GM21786 (cell line): ENCODE results near the gene CDH22.

Experiments
- ATAC-seq: cut with Tn5 transposase; IDR thresholded peaks from one replicate; pipeline ENCODE4 v1.9.1; 2021; ENCODE audit not compliant: unreplicated experiment

Gene CDH22

DNA sequence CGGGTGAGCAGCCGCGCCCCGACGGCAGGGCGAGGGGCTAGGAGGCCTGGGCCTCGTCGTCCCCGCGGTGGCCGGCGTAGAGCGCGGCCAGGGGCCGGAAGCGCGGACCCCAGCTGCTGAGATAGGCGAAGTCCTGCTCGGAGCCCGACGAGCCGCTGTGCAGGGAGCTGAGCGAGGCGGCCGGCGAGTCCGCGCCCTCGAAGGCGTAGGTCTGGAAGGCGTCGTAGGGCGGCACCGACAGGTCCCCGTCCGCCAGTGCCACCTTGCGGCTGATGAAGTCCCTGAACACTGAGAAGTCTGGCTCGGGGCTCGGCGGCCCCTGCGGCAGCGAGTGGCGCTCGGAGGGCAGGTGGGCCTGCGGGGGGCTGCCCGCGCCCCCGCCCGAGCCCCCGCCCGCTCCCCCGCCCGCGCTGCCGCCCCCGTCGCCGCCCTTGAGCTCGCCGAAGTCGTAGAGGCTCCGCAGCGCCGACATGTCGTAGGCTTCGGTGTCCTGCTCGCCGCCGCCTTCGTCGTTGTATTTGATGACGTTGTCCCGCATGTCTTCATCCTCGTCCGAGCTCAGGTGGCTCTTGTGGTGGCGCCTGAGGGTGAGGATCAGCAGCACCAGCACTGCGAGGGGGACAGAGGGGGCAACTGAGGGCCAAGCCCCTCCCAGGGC, 133.7 kb downstream of the CDH22 start:
- no peak for ATAC-seq

DNA sequence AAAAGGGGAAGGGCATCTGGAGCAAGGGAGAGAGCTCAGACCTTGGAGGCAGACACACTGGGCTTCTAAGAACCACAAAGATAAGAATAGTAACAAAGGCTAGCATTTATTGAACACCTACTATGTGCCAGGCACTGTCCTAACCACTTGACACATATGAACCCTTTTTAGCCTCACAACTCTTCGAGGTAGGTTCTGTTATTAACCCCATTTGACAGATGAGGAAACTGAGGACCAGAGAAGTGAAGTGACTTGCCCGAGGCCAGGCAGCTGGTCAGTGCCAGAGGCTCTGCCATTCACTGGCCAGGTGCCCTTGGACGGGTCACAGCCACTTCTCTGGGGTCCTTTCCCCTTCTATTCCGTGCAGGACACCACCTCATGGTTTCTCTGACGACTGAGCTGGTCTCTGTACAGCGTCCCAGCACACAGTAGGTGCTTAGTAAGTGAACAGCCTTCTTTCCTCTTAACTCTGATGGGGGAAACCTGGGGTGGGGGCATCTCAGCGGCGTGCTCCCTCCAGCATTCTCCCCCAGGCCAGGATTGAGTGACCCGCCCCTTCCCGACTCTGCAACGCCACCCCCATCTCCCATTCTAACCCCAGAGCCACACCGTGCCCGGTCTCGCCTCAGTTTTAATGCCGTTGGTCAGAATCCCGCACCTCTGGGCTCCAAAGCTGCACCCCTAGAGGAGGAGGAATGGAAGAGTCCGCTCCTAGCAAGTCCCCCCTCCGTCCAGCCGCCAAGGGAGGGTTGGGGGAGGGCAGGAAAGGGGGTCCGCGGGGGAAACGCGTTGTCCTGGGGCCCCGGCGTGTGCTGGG, 134.4 kb downstream of the CDH22 start:
- ATAC-seq, result no peak

DNA sequence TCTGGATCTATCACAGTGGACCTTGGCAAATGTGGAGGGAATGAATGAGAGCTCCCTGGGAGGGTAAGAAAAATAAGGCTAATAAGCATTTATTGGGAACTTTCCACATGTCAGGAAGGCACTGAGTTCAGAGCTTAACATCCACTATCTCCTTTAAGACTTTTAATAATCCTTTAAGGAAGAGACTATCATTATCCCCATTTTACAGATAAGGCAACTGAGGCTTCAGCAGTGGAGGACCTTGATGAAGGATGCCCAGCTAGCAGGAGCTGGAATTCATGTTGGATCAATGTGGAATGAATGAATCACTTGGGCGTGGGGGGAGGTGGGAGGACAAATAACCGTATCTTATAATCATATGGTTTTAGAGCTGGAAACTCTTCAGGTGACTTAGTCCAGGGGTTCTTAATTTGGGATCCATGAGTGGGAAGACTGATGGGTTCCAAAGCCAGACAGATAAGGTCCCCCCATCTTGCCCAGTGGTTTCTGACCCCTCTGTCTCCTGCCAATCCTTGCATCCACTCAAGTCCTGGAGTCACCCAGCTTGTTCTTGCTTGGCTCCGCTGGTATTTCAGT, 135.2 kb downstream of the CDH22 start:
- no peak for ATAC-seq

DNA sequence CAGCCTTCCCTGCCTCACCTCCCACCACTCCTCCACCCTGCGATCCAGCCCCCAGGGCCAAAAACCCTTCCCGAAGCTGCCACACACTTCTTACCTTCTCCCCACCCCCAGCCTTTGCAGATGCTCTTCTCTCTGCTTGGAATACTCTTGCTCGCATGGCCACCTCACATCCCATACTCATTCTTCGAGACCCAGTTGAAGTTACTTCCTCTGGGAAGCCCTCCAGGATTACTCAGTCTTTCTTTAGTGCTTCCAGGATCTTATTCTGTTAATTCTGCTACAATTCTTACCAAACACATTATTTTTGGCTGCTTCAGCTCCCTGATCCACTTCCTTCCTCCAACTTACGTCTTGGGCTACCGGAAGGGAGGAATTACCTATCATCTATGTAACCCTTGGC, 135.8 kb downstream of the CDH22 start:
- no peak for ATAC-seq

DNA sequence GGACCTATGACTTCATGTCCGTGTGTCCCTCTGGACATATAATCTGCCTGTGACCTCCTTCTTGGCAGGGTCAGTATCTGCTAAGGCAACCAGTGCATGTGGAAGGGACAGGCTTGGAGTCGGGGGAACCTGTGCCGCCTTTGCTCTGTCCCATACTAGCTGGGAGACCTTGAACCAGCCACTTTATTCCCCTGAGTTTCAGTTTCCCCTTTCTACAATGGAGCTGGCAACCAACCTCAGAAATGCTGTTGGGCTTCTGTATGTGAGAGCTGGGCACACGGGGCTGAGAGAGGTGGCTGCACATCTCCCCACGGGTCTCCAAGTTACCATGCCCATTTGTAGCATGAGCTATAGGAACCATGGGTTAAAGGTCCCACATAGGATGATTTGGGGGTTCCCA, 136.4 kb downstream of the CDH22 start:
- ATAC-seq, result no peak

DNA sequence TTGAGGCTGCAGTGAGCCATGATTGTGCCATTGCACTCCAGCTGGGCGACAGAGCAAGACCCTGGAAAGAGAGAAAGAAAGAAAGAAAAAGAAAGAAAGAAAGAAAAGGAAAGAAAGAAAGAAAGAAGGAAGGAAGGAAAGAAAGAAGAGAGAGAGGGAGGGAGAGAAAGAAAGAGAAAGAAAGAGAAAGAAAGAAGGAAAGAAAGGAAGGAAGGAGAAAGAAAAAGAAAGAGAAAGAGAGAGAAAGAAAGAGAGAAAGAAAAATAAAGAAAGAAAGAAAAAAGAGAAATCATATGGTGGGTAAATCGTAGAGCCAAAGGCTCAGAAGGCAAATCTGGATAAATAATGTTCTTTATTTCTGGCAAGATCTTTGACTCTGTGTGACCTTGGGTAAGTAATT, 136.8 kb downstream of the CDH22 start:
- no peak for ATAC-seq

DNA sequence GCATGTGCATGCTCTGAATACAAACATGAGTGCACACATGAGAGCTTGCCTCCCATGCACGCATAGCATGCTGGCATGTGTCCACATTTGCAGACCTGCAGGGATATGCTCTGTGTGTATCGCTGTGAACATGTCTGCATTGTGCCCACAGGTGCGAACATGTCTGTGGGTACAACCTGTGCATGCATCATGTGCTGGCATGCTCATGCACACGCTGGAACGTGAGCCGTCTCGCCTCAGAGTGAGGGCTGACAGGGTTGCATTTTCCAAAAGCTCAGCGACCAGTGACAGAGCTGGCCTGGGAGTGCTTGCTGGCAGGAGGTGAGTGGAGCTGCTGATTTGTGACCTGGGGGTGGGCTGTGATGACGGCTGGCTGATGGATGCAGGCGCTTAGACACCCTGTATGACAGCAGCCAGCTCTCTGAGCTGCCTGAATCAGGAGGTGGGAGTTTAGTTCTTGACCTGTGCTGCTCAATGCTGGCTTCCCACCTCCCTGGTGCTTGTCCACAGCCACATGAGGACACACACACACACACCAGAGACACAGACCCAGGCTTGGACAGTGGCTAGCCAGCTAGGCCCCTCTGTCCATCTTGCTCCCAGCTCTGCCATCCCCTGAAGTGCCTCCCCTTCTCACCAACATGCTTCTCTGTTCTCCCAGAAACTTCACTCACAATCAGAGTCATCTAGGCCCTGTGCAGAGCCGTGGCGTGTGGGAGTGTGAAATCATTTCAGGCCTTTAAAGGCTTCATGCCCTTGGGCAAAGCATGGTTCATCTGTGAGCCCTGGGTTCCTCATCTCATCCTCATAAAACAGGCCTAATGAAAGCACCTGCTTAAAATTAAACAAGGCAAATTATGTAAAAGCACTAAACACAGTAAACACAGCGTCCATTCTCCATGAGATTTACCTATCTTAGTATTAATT, 138.8 kb downstream of the CDH22 start:
- ATAC-seq, result no peak

DNA sequence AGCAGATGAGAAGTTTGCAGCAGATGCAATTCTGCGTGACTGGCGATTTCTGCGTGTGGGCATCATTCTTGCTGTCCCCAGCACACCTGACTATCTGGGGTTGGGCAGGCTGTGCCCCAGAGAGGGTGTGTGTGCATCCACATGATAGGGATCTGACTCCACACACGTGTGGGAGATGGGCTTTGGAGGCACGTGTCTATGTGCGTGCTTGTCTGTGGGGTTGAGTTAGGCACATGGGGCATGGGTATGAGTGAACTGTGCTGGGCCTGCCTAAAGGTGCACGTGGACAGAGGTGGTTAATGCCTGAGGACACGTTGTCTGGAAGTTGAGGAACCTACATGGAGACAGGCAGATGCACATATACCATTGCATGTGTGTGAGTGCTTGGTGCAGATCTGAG, 139.9 kb downstream of the CDH22 start:
- no peak for ATAC-seq

DNA sequence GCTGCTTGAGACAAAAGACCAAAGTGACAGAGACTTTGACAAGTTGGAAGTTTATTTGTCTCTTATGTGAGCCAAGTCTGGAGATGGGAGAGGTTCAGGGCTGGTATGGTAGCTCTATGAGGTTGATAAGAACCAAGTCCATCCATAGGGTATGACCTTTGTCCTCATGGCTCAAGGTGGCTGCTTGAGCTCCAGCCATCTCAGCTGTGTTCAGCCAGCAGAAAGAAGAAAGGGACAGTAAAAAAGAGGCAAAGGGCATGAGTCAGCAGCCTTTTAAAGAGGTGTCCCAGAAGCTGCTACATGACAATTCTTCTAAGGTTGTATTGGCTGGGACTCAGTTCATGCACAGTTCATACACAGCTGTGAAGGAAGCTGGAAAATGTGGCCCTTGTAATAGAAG, 141.2 kb downstream of the CDH22 start:
- ATAC-seq, result no peak

DNA sequence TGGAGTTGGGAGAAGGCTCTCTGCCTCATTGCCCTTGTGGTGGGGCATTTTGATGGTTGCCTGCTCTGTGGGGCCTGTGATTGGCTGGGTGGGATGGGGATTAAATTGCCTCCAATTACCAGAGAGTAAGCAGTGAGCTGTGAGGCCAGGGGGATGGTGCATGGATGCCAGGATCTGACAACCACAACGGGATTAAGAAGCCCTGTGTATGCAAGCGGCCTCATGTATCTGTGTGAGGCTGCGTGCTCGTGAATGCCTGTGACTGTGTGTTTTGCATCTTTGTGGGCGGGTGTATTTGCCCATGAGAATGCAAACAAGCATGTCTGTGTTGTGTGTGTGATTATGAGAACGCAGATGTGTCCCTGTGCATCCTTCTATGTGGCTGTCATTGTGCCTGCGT, 144.0 kb downstream of the CDH22 start:
- ATAC-seq, result no peak

DNA sequence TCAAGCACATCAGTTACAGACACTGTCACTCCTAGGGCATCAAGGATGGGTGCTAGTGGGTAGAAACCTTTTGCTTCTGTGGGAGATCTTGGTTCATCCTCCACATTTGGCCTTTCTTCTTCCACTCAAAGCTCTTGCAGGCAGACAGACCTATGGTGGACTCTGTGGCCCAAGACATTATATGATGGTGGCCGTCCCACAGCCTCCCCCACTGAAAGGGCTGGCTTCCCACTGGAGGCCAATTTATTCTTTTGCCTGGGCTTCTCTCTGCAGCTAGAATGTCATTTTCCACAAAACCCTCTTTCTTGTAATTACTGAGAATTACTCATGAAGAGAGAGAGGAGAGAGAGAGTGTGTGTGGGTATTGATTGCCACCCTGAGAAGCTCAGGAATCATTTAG, 146.4 kb downstream of the CDH22 start:
- no peak for ATAC-seq

DNA sequence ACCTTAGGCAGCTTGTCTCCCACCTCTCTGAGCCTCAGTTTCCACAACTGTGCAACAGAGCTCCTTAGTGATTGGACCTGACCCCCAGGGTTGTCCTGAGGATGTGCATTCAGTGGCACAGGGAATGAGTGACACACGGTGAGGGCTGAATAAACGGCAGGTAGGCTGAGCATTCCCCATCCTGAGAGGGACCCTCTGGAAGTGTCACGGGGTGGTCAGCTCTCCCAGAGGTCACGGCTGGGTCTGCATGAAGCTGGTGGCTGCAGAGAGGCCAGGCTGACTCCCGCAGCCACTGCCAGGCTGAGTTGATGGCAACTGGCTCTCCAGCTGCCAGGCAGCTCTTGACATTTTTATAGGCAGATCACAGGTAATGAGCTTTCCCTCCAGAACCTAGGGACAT, 147.6 kb downstream of the CDH22 start:
- no peak for ATAC-seq

DNA sequence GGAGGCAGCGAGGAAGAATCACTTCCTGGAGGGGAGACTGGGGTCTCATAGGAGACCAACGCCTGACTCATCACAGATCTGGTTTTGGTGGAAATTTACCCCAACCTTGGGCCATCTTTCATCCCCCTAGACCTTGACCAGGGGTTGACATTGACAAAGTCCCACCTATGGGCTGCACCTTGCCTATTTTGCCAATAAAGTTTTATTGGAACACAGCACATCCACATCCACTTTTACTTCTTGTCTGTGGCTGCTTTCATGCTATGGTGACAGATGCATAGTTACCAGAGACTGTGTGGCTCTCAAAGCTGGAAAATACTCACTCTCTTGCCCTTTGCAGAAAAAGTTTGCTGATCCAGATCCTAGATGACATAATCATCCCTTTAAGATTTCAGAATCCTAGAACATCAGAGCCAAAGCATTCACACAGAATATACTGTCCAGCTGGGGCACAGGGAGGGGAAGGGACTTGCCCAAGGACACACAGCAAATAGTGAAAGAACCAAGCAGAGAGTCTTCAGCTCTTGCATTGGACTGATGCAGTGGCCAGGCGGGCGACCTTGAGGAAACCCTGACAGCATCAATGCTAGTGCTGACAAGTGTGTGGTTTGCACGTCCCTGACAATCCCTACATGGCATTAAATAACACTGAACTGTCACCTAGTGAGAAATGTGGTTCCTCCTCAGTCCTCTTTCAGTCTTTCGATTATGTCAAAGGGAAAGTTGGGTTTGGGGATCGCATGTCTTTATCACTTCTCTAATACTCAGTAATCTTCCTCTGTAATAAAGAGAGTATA, 149.0 kb downstream of the CDH22 start:
- no peak for ATAC-seq

DNA sequence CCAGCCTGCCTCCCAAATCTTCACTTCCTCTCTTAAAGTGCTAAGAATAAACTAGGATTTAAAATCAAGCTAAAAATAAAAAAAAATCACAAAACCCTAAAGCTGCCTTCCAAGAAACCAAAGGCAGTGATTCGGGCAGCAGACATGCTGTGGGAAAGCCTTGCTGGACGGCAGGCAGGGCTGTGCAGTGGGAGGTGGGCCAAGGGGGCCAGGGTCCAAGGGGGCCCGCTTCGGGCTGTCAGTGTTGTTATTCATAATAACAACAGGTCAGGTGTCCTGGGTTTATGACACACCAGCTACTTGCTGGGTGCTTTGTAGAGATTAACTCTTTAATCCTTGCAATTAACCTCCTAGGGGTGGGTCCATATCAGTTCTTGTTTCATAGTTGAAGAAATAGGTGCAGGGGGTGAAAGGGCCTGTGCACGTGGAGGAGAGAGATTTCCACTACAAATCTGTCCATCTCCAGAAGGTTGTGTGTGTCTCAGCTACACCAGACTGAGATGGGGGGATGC, 149.8 kb downstream of the CDH22 start:
- no peak for ATAC-seq

DNA sequence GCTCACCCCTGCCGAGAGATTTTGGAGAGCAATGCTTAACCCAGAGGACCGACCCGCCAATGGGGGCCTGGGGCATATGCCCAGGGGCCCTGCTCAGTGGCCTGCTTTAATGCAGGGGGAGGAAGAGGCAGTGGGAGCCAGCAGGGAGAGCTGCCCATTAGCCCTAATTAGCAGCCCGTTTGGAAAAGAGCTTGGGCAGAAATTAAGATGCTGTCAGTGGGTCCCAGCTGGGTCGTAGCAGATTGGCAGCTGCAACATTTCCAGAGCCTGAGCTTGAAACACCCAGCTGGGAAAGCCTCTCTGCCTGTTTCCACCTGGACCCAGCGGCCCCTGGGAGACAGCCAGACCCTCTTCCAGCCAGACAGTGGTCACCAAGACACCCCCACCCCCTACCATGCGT, 150.7 kb downstream of the CDH22 start:
- ATAC-seq, result no peak

DNA sequence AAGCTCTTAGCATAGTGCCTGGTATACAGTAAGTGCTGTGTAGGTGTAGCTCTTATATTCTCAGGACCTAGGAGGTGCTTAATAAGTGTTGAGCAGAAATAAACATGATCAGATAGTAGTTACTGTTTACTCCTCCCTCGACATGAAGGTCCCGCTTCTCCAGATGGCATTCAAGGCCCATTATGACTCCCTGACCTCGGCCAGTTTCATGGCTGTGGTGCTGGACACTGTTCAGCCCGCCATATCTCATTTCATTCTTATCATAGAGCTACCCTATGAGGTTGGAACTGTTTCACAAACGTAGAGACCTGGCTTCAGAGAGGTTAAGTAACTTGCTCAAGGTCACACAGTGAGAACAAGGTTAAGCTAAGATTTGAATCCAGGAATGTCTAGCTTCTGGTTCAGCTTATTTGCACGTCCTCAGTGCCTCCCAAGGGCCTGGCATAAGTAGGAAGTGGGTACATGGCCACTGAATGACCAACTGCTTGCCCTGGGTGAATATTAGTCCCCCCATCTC, 151.2 kb downstream of the CDH22 start:
- no peak for ATAC-seq

DNA sequence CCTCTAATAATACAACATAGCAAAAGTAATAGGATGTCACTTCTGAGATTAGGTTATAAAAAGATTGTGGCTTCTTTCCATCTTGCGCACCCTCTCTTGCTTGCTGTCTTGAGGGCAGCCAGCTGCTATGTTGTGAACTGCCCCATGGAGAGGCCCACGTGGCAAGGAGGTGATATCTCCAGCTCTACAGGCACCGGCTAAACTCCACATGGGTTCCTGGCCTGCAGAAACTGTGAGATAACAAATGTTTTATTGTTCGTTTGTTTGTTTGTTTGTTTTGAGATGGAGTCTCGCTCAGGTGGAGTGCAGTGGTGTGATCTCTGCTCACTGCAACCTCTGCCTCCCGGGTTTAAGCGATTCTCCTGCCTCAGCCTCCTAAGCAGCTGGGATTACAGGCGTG, 152.2 kb downstream of the CDH22 start:
- ATAC-seq, result no peak

DNA sequence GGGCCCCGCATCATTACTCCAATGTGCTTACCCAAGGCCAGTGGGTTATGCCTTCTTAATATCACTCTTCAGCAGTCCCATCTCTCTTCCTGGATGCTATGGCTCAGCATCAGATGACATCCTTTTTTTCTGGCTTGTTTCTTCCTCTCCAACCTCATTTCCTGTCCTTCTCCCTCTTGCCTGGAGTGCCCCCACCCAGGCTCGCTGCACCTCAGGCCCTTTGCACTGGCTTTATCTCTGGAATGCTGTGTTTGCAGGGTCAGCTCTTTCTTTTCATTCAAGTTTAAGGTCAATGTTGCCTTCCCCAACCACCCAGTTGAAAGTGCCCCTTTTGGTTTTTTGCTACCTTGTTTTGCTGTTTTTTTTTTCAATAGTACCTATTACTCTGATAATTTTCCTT, 153.5 kb downstream of the CDH22 start:
- ATAC-seq, result no peak

DNA sequence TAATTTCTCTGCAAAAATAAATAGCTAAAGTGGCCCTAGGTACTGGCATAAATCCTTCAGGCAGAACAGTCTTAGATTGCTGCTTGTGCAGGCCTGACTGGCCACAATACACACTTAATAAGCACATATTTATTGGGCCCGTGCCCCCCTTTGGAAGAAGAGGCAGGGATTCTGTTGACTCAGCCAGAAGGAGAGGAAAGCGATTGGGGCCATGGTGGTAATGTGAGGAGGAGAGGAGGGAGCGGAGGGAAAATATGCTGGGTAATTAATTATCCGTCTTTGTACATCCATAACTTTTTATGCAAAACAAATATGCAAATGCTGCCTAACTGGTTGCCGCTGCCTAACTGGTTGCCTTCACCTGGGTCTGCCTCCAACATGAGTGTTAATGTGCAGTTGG, 154.0 kb downstream of the CDH22 start:
- no peak for ATAC-seq
